ENCODE results near the gene MICAL3.
"Not testable (repeated sequence)": the region's sequence is repeated elsewhere in the genome, so short reads cannot be mapped to it uniquely, and the experiment has no call there.

The MICAL3 gene

GRCh38 chr22:17998913-17999312 lies 25.4 kb downstream of the MICAL3 start:
- TF ChIP-seq, protein P1, sequence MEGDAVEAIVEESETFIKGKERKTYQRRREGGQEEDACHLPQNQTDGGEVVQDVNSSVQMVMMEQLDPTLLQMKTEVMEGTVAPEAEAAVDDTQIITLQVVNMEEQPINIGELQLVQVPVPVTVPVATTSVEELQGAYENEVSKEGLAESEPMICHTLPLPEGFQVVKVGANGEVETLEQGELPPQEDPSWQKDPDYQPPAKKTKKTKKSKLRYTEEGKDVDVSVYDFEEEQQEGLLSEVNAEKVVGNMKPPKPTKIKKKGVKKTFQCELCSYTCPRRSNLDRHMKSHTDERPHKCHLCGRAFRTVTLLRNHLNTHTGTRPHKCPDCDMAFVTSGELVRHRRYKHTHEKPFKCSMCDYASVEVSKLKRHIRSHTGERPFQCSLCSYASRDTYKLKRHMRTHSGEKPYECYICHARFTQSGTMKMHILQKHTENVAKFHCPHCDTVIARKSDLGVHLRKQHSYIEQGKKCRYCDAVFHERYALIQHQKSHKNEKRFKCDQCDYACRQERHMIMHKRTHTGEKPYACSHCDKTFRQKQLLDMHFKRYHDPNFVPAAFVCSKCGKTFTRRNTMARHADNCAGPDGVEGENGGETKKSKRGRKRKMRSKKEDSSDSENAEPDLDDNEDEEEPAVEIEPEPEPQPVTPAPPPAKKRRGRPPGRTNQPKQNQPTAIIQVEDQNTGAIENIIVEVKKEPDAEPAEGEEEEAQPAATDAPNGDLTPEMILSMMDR (IDR thresholded peaks at IDR 0.05; ENCODE audit: extremely low read depth, insufficient read depth, missing control alignments), result no peak
- no peak for DNase-seq (ENCODE audit: low spot score)
- in situ Hi-C loops (cut with MboI; ENCODE audit: low pct_unique_long_range_greater_than_20kb, low sequenced_read_pairs, unreplicated experiment), result no loop called here

- in situ Hi-C loops (cut with MboI; ENCODE audit: low pct_unique_long_range_greater_than_20kb, low sequenced_read_pairs, unreplicated experiment), result no loop called here
- TF ChIP-seq, protein P1 (IDR thresholded peaks at IDR 0.05; ENCODE audit: extremely low read depth, insufficient read depth, missing control alignments), result no peak
- DNase-seq (ENCODE audit: low spot score), result no peak
Measured at GRCh38 chr22:17997456-17997855, 26.9 kb downstream of the MICAL3 start.

DNA sequence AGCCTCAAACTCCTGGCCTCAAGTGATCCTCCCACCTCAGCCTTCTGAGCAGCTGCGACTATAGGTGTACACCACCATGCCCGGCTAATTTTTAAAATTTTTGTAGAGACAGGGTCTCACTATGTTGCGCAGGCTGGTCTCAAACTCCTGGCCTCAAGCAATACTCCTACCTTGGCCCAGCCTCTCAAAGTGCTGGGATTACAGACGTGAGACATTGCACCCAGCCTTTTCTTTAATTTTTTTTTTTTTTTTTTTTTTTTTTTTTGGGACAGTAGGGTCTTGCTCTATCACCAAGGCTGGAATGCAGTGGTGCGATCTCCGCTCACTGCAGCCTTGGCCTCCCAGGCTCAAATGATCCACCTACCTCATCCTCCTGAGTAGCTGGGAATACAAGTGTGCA lies 29.1 kb downstream of the MICAL3 start:
- in situ Hi-C loops (cut with MboI; ENCODE audit: low pct_unique_long_range_greater_than_20kb, low sequenced_read_pairs, unreplicated experiment); DNase-seq (ENCODE audit: low spot score): not testable (repeated sequence)

GRCh38 chr22:17994424-17995108 lies 29.8 kb downstream of the MICAL3 start:
- in situ Hi-C loops (cut with MboI; ENCODE audit: low pct_unique_long_range_greater_than_20kb, low sequenced_read_pairs, unreplicated experiment), result no loop called here
- TF ChIP-seq, protein P1 (IDR thresholded peaks at IDR 0.05; ENCODE audit: extremely low read depth, insufficient read depth, missing control alignments), result no peak
- DNase-seq (ENCODE audit: low spot score), result no peak

DNA sequence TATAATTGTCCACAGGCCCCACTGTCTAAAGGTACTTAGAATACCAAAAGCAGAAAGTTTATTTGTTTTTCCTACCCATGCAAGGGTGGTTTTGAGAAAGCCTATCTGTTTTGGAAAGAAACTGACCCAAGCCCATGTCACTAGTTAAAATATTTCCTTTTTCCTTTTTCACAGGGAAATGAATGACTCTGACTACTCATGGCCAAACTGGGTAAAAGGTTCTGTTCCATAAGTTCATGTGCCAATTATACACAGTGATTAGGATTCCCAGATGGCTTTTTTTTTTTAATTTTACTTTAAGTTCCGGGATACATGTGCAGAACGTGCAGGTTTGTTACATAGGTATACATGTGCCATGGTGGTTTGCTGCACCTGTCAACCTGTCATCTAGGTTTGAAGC lies 31.4 kb downstream of the MICAL3 start:
- in situ Hi-C loops (cut with MboI; ENCODE audit: low pct_unique_long_range_greater_than_20kb, low sequenced_read_pairs, unreplicated experiment); DNase-seq (ENCODE audit: low spot score): not testable (repeated sequence)

GRCh38 chr22:17991992-17992391 lies 32.4 kb downstream of the MICAL3 start:
- DNase-seq (ENCODE audit: low spot score); in situ Hi-C loops (cut with MboI; ENCODE audit: low pct_unique_long_range_greater_than_20kb, low sequenced_read_pairs, unreplicated experiment): not testable (repeated sequence)

GRCh38 chr22:17990942-17991341 lies 33.4 kb downstream of the MICAL3 start:
- in situ Hi-C loops (cut with MboI; ENCODE audit: low pct_unique_long_range_greater_than_20kb, low sequenced_read_pairs, unreplicated experiment), result no loop called here
- TF ChIP-seq, protein P1 (IDR thresholded peaks at IDR 0.05; ENCODE audit: extremely low read depth, insufficient read depth, missing control alignments), result no peak
- no peak for DNase-seq (ENCODE audit: low spot score)

GRCh38 chr22:17990147-17990546 lies 34.2 kb downstream of the MICAL3 start:
- DNase-seq (ENCODE audit: low spot score), result no peak
- in situ Hi-C loops (cut with MboI; ENCODE audit: low pct_unique_long_range_greater_than_20kb, low sequenced_read_pairs, unreplicated experiment), result no loop called here

More at GRCh38 chr22:17990147-17990546, 34.2 kb downstream of the MICAL3 start:
- TF ChIP-seq, protein P1 (IDR thresholded peaks at IDR 0.05; ENCODE audit: extremely low read depth, insufficient read depth, missing control alignments), result no peak

Measured in GM13977 (cell line).